Endothelial cell (in vitro differentiated cells): Measurements from ENCODE around the gene XRRA1. TPM values are rescaled to one million over a fixed set of nuclear protein-coding genes. Genes with fewer than 3 reads are reported as not detected.

Experiments used
- DNase-seq: peaks from one replicate; pipeline ENCODE4 v3.0.0; 2021; ENCODE audit warnings: low spot score
- H3K27ac Mint-ChIP-seq: one replicate; pipeline ENCODE4 v1.8.0; 2021; ENCODE audit warnings: mixed read lengths, inconsistent platforms; ENCODE audit not compliant: unreplicated experiment
- H3K27me3 Mint-ChIP-seq: one replicate; pipeline ENCODE4 v1.8.0; 2021; ENCODE audit warnings: mild to moderate bottlenecking, moderate library complexity, mixed read lengths, inconsistent platforms; ENCODE audit not compliant: unreplicated experiment
- H3K36me3 Mint-ChIP-seq: one replicate; pipeline ENCODE4 v1.8.0; 2021; ENCODE audit warnings: mild to moderate bottlenecking, low read depth, mixed read lengths, inconsistent platforms; ENCODE audit not compliant: unreplicated experiment
- H3K4me1 Mint-ChIP-seq: one replicate; pipeline ENCODE4 v1.8.0; 2021; ENCODE audit warnings: mild to moderate bottlenecking, mixed read lengths, inconsistent platforms; ENCODE audit not compliant: unreplicated experiment
- H3K4me3 Mint-ChIP-seq: one replicate; pipeline ENCODE4 v1.8.0; 2021; ENCODE audit warnings: mild to moderate bottlenecking, mixed read lengths, inconsistent platforms; ENCODE audit not compliant: unreplicated experiment
- H3K9me3 Mint-ChIP-seq: one replicate; pipeline ENCODE4 v1.8.0; 2021; ENCODE audit warnings: mixed read lengths, inconsistent platforms; ENCODE audit not compliant: unreplicated experiment
- total RNA-seq: library from RNA; stranded (reverse); fragmentation: NEBNext Ultra II Directional; extraction: Animal tissue kit (Norgen Biotek cat#: 25700); gene quantifications from one replicate; pipeline ENCODE4 v1.2.1, GENCODE V29; 2021; ENCODE audit not compliant: unreplicated experiment
- TF ChIP-seq, protein P1 (sequence below): fragments of 200-600 bp; sonication (generic); IDR thresholded peaks from one replicate; pipeline ENCODE4 v1.5.0; 2021; ENCODE audit warnings: antibody characterized with exemption; ENCODE audit not compliant: unreplicated experiment

The XRRA1 gene
- total RNA-seq, 1 donor from 2014 or later = 8.0 TPM

DNA sequence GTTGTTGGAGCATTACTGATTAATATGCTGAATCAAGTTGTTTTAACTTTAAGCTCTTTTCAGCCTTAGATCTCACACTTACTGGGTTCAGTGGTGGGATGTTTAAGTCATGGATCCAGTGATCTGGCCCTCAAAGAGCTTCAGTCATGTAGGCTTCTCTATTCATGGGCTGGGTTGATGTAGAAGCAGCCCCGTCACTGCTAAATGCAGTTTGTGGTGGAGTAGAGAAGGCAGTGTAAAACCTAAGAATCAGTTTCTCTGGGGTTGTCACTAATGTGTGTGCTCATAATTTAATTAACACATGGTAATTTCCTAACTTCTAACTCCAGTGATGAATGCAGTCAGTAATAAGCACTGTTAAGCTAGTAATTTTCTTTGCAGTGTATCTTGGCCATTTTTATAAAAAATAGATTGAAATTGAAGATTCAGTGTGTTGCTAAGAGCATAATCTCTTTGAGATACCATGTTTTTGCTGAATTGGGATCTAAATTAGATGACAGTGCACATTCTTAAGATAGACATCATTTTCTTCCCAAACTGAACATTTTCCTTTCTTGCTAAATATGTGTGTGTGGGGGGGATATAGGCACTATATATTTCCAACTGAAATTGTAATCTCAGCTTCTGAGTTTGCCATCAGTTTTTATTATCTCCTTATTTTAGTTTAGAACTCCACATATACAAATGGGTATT lies 9.2 kb upstream of the XRRA1 start:
- Mint-ChIP-seq H3K4me1 (peaks cover 18% of the 10 kb centered on the region), H3K27ac (no peak overlapping the region), H3K4me3 (no peak overlapping the region), H3K36me3 (no peaks in the 10 kb centered on the region), H3K27me3 (no peaks in the 10 kb centered on the region), H3K9me3 (no peaks in the 10 kb centered on the region)
- DNase-seq = no peak
- TF ChIP-seq, protein P1, sequence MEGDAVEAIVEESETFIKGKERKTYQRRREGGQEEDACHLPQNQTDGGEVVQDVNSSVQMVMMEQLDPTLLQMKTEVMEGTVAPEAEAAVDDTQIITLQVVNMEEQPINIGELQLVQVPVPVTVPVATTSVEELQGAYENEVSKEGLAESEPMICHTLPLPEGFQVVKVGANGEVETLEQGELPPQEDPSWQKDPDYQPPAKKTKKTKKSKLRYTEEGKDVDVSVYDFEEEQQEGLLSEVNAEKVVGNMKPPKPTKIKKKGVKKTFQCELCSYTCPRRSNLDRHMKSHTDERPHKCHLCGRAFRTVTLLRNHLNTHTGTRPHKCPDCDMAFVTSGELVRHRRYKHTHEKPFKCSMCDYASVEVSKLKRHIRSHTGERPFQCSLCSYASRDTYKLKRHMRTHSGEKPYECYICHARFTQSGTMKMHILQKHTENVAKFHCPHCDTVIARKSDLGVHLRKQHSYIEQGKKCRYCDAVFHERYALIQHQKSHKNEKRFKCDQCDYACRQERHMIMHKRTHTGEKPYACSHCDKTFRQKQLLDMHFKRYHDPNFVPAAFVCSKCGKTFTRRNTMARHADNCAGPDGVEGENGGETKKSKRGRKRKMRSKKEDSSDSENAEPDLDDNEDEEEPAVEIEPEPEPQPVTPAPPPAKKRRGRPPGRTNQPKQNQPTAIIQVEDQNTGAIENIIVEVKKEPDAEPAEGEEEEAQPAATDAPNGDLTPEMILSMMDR = no peak

DNA sequence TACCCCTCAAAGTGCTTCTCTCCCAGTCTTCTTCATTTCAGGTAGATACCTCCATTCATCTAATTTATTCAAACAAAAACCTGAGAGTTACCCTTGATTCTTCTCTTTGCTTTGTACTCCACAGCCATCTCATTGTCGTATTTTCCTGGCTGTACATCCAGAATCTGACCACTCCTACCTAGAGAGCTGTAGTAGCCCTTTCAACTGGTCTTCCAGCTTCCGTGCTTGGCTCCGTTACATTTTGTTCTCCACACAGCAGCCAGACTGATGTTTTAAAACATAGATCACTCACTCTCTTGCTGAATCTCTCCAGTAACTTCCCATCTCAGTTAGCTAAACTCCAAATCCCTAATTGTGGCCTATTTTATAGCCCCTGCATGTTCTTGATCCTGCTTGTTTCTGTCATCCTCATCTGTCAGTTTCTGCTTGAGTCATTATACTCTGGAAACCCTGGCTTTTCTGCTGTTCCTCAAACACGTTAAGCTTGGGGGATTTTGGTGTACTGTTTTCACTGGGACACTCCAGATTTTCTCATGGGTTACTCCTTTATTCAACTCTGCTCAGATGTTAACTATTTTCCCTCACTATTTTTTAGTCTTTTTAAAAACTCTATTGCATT lies 7.6 kb upstream of the XRRA1 start:
- no peak overlapping the region for H3K27ac Mint-ChIP-seq
- H3K4me3 Mint-ChIP-seq = no peak overlapping the region
- H3K4me1 Mint-ChIP-seq = peaks cover 18% of the 10 kb centered on the region

DNA sequence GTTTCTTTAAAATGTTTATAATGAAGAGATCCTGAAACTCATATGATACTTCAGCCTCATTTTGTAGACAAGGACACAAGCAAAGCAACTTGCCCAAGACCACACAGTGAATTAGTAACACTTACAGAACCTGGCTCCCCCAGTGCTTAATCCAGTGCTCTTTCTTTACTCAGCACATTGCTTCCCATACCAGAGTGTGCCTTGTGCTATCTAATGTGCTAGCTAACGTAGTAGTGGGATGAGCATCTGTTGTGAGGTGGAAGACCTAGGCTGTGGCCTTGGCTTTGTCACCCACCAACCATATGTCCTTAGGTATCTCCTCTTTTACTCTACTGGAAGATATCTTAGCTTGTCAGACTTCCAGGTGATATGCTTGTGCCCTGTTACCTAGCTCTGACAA lies 5.3 kb upstream of the XRRA1 start:
- peaks cover 28% of the 10 kb centered on the region for H3K4me1 Mint-ChIP-seq
- H3K4me3 Mint-ChIP-seq = no peak overlapping the region
- H3K36me3 Mint-ChIP-seq = no peaks in the 10 kb centered on the region
- no peak overlapping the region for H3K27ac Mint-ChIP-seq
- TF ChIP-seq, protein P1 = no peak
- H3K27me3 Mint-ChIP-seq = peaks cover 1% of the 10 kb centered on the region
- DNase-seq = no peak
- H3K9me3 Mint-ChIP-seq = no peaks in the 10 kb centered on the region

More for the DNA sequence above, 7.6 kb upstream of the XRRA1 start:
- no peak for DNase-seq
- H3K36me3 Mint-ChIP-seq = no peaks in the 10 kb centered on the region
- no peaks in the 10 kb centered on the region for H3K9me3 Mint-ChIP-seq
- TF ChIP-seq, protein P1 = no peak
- H3K27me3 Mint-ChIP-seq = peaks cover 1% of the 10 kb centered on the region

DNA sequence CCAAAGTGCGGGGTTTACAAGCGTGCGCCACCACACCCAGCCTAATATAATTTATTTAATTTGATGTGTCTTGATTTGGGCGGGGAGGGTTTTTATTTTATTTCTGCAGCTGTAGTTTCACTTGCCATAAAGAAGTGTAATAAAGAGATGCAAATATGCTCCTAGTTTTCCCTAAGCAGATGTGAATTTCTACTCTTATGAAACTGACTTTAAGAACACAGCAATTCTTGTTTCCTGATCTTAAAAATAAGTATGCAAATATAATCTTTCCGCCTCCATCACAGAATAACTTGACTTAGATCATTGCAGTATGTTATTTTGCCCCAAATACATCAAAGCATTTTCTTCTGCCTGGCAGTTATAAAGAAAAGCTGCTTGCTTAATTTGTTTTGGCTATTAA lies 4.6 kb upstream of the XRRA1 start:
- no peak overlapping the region for H3K4me3 Mint-ChIP-seq
- no peak for DNase-seq
- TF ChIP-seq, protein P1 = no peak
- no peak overlapping the region for H3K27ac Mint-ChIP-seq
- H3K9me3 Mint-ChIP-seq = no peaks in the 10 kb centered on the region
- no peaks in the 10 kb centered on the region for H3K36me3 Mint-ChIP-seq
- H3K27me3 Mint-ChIP-seq = peaks cover 1% of the 10 kb centered on the region
- peaks cover 30% of the 10 kb centered on the region for H3K4me1 Mint-ChIP-seq

DNA sequence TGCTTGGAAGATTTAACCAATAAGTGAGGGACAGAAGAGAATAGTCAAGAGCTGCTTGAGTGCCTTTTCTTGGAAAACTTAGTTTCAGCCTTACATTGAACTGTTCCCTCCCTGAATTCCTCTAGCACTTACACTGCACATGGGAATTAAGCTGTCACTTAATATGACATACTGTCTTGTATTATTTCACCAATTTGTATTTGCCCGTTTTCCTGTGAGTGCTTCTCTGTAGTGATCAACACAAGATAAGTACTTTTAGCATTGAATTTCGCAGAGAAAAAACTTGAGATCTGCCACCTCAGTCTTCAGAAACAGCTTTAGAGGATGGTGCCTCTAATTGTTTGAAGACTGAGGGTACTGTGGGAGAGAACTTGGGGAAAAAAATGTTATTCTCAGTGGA lies 3.9 kb upstream of the XRRA1 start:
- DNase-seq = no peak
- Mint-ChIP-seq H3K4me1 (peaks cover 32% of the 10 kb centered on the region), H3K36me3 (no peaks in the 10 kb centered on the region), H3K27ac (no peak overlapping the region), H3K9me3 (no peaks in the 10 kb centered on the region), H3K4me3 (no peak overlapping the region), H3K27me3 (peaks cover 1% of the 10 kb centered on the region)
- TF ChIP-seq, protein P1 = no peak
